Prostate gland (tissue), 2 donors: ENCODE data around the gene SERPINC1. TPM values are rescaled to one million over a fixed set of nuclear protein-coding genes. Genes with fewer than 3 reads are reported as not detected.
"Not testable (repeated sequence)": the region's sequence is repeated elsewhere in the genome, so short reads cannot be mapped to it uniquely, and the experiment has no call there.

Experiments used
- DNase-seq: peaks from one replicate; pipeline ENCODE4 v3.0.0-alpha.2; 2019; ENCODE audit warnings: low spot score
- H3K27ac ChIP-seq, 2 donors: fragments of 200-600 bp; sonication (generic); 2 replicates each; pipeline ENCODE4 v1.5.1; 2017 to 2019
- H3K27me3 ChIP-seq: fragments of 200-600 bp; sonication (generic); replicated peaks from 2 replicates; pipeline ENCODE4 v1.5.1; 2019; ENCODE audit not compliant: insufficient read depth
- H3K36me3 ChIP-seq, 2 donors: fragments of 200-600 bp; sonication (generic); 1 replicate in 1 of 2; 2 replicates in 1 of 2; pipeline versions ENCODE4 v1.5.1 to v1.8.1; 2017 to 2019
- H3K4me1 ChIP-seq: fragments of 200-600 bp; sonication (generic); replicated peaks from 2 replicates; pipeline ENCODE4 v1.5.1; 2019
- H3K4me3 ChIP-seq, 2 donors: fragments of 200-600 bp; sonication (generic); 2 replicates each; pipeline ENCODE4 v1.5.1; 2017 to 2019
- H3K9me3 ChIP-seq: fragments of 200-600 bp; sonication (generic); 2 replicates; pipeline ENCODE4 v1.5.1; 2017
- POLR2A ChIP-seq: fragments of 450-650 bp; IDR thresholded peaks from one replicate; pipeline ENCODE4 v1.6.1; 2016; ENCODE audit warnings: antibody characterized with exemption, mild to moderate bottlenecking
- POLR2AphosphoS5 ChIP-seq: sonication (generic); formaldehyde crosslinking; IDR thresholded peaks from one replicate; pipeline ENCODE4 v1.6.1; 2017; ENCODE audit warnings: antibody characterized with exemption
- WGBS: methylation state at CpG from one replicate; pipeline ENCODE4 v1.1.5; 2018; 5-methylcytosine and 5-hydroxymethylcytosine counted together
- intact Hi-C: fragments of 100-400 bp; cut with DNase I; formaldehyde crosslinking; loops from one replicate; pipeline ENCODE4 v1.14.2; 2022
- total RNA-seq, 2 donors: library from RNA; depleted of rRNA; stranded (reverse); fragments of >200 nt; gene quantifications; one replicate each; pipeline ENCODE4 v1.1.0, GENCODE V29; 2016
- TF ChIP-seq, protein P1 (sequence below), 4 experiments: fragments of 200-600 bp in 2 of 4; fragments of 450-650 bp in 2 of 4; sonication (generic) in 2 of 4; IDR thresholded peaks; 1 replicate in 3 of 4; 2 replicates in 1 of 4; pipeline ENCODE4 v1.5.1; 2016 to 2019; ENCODE audit warnings: antibody characterized with exemption in 4 of 4, mild to moderate bottlenecking in 2 of 4, moderate library complexity in 2 of 4

The SERPINC1 gene
- total RNA-seq, 2 donors from 2014 or later = not detected

DNA sequence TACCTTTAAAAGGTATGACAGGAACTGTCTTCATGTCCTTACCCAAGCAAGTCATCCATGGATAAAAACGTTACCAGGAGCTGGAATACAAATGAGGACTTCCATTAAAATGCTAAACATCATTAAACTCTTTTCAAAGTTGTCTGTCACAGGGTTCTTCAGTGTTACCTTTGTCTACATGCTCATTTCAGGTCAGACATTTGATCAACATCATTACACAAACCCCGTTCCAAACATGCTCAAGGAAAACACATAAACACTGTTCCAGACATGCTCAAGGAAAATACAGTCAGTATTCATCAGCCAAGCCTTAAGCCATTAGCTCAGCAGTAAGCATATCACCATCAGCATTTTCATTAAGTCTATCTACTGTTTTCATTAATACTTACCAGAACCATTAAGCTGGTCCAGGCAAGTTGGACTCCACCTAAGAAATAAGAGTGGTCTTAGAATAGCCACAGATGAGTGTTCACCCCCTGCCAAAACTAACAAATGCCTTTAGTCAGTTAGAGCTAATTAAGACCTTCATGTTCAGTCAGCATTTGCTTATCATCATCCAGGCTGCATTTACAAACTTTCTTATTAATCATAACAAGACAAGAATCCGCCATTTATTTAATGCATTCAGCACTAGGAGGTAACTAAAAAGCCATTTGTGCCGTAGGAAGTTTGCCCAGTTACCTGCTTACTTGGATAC lies 51.5 kb downstream of the SERPINC1 start:
- no peaks in the 10 kb centered on the region for H3K36me3 ChIP-seq

GRCh38 chr1:173864179-173864867 lies 52.8 kb downstream of the SERPINC1 start:
- no peak for DNase-seq
- H3K9me3 ChIP-seq = no peaks in the 10 kb centered on the region
- no peak overlapping the region for H3K4me3 ChIP-seq
- H3K4me1 ChIP-seq = peaks cover 8% of the 10 kb centered on the region
- 77% methylated on average over 5 of the region's 5 CpGs for WGBS
- TF ChIP-seq POLR2AphosphoS5 (no peak), POLR2A (no peak)
- TF ChIP-seq, protein P1, sequence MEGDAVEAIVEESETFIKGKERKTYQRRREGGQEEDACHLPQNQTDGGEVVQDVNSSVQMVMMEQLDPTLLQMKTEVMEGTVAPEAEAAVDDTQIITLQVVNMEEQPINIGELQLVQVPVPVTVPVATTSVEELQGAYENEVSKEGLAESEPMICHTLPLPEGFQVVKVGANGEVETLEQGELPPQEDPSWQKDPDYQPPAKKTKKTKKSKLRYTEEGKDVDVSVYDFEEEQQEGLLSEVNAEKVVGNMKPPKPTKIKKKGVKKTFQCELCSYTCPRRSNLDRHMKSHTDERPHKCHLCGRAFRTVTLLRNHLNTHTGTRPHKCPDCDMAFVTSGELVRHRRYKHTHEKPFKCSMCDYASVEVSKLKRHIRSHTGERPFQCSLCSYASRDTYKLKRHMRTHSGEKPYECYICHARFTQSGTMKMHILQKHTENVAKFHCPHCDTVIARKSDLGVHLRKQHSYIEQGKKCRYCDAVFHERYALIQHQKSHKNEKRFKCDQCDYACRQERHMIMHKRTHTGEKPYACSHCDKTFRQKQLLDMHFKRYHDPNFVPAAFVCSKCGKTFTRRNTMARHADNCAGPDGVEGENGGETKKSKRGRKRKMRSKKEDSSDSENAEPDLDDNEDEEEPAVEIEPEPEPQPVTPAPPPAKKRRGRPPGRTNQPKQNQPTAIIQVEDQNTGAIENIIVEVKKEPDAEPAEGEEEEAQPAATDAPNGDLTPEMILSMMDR (IDR thresholded peaks at IDR 0.05) = no peak
- intact Hi-C loops = no loop called here
- no peak overlapping the region for H3K27ac ChIP-seq
- H3K27me3 ChIP-seq = no peaks in the 10 kb centered on the region
- no peaks in the 10 kb centered on the region for H3K36me3 ChIP-seq

More for the DNA sequence above, 51.5 kb downstream of the SERPINC1 start:
- Histone ChIP-seq H3K27ac (peak overlapping the region in 1 of 2 donors; percentile 99), H3K27me3 (no peaks in the 10 kb centered on the region), H3K4me1 (peaks cover 10% of the 10 kb centered on the region), H3K9me3 (no peaks in the 10 kb centered on the region), H3K4me3 (peak overlapping the region in 1 of 2 donors; percentile 97)
- intact Hi-C loops = no loop called here
- 30% methylated on average over 4 of the region's 4 CpGs for WGBS
- TF ChIP-seq POLR2A = no peak
- TF ChIP-seq, protein P1 (IDR thresholded peaks at IDR 0.05) = no peak
- no peak for TF ChIP-seq POLR2AphosphoS5
- DNase-seq = no peak

DNA sequence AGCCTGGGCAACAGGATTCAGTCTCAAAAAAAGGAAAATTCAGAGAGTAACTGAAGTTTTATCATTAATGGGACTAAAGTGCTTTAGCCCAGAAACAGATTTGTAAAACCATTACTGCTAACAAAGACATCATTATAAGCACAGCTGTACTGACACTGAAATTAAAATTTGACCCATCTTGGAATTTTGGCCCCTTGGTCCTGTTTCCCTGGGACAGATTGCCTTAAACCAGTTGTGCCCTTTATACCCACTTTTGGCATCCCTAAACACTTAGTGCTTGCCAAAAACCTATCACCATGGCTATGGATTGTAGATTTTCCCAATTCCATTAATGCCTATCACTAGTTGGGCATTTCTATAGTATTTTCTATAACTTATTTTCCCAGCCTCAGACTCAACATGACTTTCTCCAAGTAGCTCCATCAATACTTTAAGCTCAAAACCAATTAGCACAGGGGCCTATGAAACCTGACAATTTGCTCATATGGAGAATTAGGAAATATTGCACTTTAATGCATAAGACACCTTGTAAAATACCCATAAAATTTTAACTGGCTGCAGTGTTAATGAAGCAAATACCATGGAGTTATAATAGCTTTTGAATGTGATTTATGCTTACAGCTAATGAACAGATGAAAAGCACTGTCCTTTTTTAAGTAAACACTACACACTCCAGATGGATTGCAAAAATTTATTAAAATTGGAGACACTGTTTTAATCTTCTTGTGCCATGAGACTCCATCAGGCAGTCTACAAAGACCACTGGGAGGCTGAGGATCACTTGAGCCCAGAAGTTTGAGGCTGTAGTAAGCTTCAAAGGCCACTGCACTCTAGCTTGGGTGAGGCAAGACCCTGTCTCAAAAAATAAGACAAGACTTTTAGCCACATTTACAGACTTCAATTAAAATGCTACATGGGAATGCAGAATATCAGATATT lies 53.6 kb downstream of the SERPINC1 start:
- no peaks in the 10 kb centered on the region for H3K9me3 ChIP-seq
- no peaks in the 10 kb centered on the region for H3K36me3 ChIP-seq
- H3K27ac ChIP-seq = no peak overlapping the region
- no peak for DNase-seq
- TF ChIP-seq POLR2AphosphoS5 (no peak), POLR2A (no peak)
- TF ChIP-seq, protein P1 (IDR thresholded peaks at IDR 0.05) = no peak
- peaks cover 7% of the 10 kb centered on the region for H3K4me1 ChIP-seq
- no peak overlapping the region for H3K4me3 ChIP-seq
- H3K27me3 ChIP-seq = no peaks in the 10 kb centered on the region
- intact Hi-C loops = no loop called here

DNA sequence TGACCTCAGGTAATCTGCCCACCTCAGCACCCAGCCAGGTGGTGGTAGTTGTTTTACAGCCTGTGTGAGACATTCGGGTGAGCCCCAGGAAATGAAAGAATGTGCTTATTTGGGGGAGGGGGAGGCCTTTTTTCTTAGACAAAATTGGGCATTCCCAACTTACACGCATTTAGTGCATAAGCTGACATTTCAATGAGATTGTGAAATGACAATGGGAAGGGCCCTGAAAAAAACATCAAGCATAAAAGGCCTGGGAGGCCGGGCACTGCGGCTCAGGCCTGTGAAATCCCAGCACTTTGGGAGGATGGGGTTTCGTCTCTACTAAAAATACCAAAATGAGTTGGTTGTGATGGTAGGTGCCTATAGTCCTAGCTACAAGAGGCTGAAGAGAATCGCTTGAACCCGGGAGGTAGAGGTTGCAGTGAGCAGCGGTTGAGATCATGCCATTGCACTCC lies 54.3 kb downstream of the SERPINC1 start:
- H3K9me3 ChIP-seq = no peaks in the 10 kb centered on the region
- no peaks in the 10 kb centered on the region for H3K36me3 ChIP-seq
- no peak overlapping the region for H3K4me3 ChIP-seq
- no peaks in the 10 kb centered on the region for H3K27me3 ChIP-seq
- no peak for DNase-seq
- intact Hi-C loops = no loop called here
- H3K27ac ChIP-seq = no peak overlapping the region
- peaks cover 7% of the 10 kb centered on the region for H3K4me1 ChIP-seq
- WGBS = 84% methylated on average over 8 of the region's 8 CpGs
- no peak for TF ChIP-seq POLR2AphosphoS5
- TF ChIP-seq, protein P1 (IDR thresholded peaks at IDR 0.05) = no peak
- TF ChIP-seq POLR2A = no peak

DNA sequence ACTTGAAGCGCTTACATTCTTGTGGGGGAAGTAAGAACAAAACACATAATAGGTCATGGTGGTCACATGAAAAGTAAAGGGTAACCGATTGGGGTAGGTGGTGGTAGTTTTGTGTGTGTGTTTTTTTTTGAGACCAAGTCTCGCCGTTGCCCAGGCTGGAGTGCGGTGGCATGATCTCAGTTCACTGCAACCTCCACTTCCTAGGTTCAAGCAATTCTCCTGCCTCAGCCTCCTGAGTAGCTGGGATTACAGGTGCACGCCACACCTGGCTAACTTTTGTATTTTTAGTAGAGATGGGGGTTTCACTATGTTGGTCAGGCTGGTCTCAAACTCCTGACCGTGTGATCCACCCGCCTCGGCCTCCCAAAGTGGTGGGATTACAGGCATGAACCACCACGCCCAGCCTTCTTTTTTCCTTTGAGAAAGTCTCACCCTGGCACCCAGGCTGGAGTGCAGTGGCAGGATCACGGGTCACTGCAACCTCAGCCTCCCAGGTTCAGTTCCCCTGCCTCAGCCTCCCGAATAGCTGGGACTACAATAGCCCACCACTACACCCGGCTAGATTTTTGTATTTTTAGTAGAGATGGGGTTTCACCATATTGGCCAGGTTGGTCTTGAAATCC lies 54.9 kb downstream of the SERPINC1 start:
- not testable (repeated sequence) for H3K36me3 ChIP-seq, H3K9me3 ChIP-seq
- 84% methylated on average over 13 of the region's 13 CpGs for WGBS

More for the DNA sequence above, 54.9 kb downstream of the SERPINC1 start:
- H3K4me1 ChIP-seq, DNase-seq, H3K4me3 ChIP-seq, H3K27ac ChIP-seq, intact Hi-C loops, H3K27me3 ChIP-seq: not testable (repeated sequence)
